Endometrial microvascular endothelial cells (primary cell): ENCODE measurements around the gene RNU5B-1. TPM values are rescaled to one million over a fixed set of nuclear protein-coding genes. Genes with fewer than 3 reads are reported as not detected.

Experiments
- in situ Hi-C: cut with HindIII; loops from 2 replicates; pipeline ENCODE4 v1.10.0; 2017; ENCODE audit warnings: low sequenced_read_pairs, low pct_unique_long_range_greater_than_20kb; ENCODE audit errors: inconsistent ontology term
- total RNA-seq: library from RNA; depleted of rRNA; stranded (reverse); fragments of >200 nt; gene quantifications from one replicate; pipeline ENCODE4 v1.2.3, GENCODE V29; 2015; ENCODE audit errors: inconsistent ontology term

RNU5B-1 gene
- total RNA-seq, 1 donor from 2014 or later: not detected

GRCh38 chr15:65286704-65287519 is 17.6 kb upstream of the RNU5B-1 start, which contains the start of gene PARP16:
Gene PARP16, minus strand, starts transcription at chr15:65286883. Its CDS starts 457 bp downstream, at chr15:65286426.
- in situ Hi-C loops: no loop called here

GRCh38 chr15:65287520-65287855 is 17.0 kb upstream of the RNU5B-1 start:
- in situ Hi-C loops: no loop called here

- in situ Hi-C loops: no loop called here
Observed at GRCh38 chr15:65289261-65289854, 15.1 kb upstream of the RNU5B-1 start.

GRCh38 chr15:65290228-65290627 is 14.2 kb upstream of the RNU5B-1 start:
- in situ Hi-C loops: no loop called here

- in situ Hi-C loops: no loop called here
Observed at GRCh38 chr15:65292938-65293518, 11.4 kb upstream of the RNU5B-1 start.

- in situ Hi-C loops: no loop called here
Observed at GRCh38 chr15:65298731-65299130, 5.7 kb upstream of the RNU5B-1 start.

GRCh38 chr15:65300924-65301441 is 3.5 kb upstream of the RNU5B-1 start:
- in situ Hi-C loops: no loop called here

- in situ Hi-C loops: no loop called here
Observed at GRCh38 chr15:65302061-65302460, 2.4 kb upstream of the RNU5B-1 start.

GRCh38 chr15:65303687-65304380 is 643 bp upstream of the RNU5B-1 start:
- in situ Hi-C loops: no loop called here

GRCh38 chr15:65305150-65305758 is 777 bp downstream of the RNU5B-1 start:
- in situ Hi-C loops: no loop called here

GRCh38 chr15:65305776-65306175 is 1.3 kb downstream of the RNU5B-1 start:
- in situ Hi-C loops: no loop called here

GRCh38 chr15:65306551-65306950 is 2.1 kb downstream of the RNU5B-1 start:
- in situ Hi-C loops: no loop called here

GRCh38 chr15:65307978-65308377 is 3.5 kb downstream of the RNU5B-1 start:
- in situ Hi-C loops: no loop called here

- in situ Hi-C loops: no loop called here
Observed at GRCh38 chr15:65309882-65310418, 5.5 kb downstream of the RNU5B-1 start.

GRCh38 chr15:65310431-65311137 is 6.1 kb downstream of the RNU5B-1 start:
- in situ Hi-C loops: no loop called here

- in situ Hi-C loops: no loop called here
Observed at GRCh38 chr15:65311760-65312159, 7.3 kb downstream of the RNU5B-1 start.

- in situ Hi-C loops: no loop called here
Observed at GRCh38 chr15:65312400-65312916, 8.0 kb downstream of the RNU5B-1 start.

- in situ Hi-C loops: no loop called here
Observed at GRCh38 chr15:65318870-65319356, 14.4 kb downstream of the RNU5B-1 start.
